Astrocyte of the spinal cord (primary cell): ENCODE results near the gene PRAF2.

ENCODE experiments used
- DNase-seq: peaks from one replicate; pipeline ENCODE4 v3.0.0; 2011; ENCODE audit warnings: low read depth, low spot score
- H3K4me3 ChIP-seq: 2 replicates; pipeline ENCODE4 v1.5.1; 2011; ENCODE audit warnings: low read depth, mild to moderate bottlenecking, low read length, moderate library complexity
- CTCF ChIP-seq: IDR thresholded peaks from 2 replicates; pipeline ENCODE4 v1.5.1; 2012; ENCODE audit warnings: low read depth, mild to moderate bottlenecking, low read length, inconsistent platforms
- in situ Hi-C: cut with HindIII; loops from 2 replicates; pipeline ENCODE4 v1.10.0; 2017; ENCODE audit warnings: low sequenced_read_pairs

Gene PRAF2, protein sequence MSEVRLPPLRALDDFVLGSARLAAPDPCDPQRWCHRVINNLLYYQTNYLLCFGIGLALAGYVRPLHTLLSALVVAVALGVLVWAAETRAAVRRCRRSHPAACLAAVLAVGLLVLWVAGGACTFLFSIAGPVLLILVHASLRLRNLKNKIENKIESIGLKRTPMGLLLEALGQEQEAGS

GRCh38 chrX:49073601-49074575 is at the start of gene PRAF2:
PRAF2 (minus strand) TSS chrX:49074002; CDS start chrX:49073987, 15 bp downstream.
- in situ Hi-C loops: no loop called here
- DNase-seq: peak; percentile 91
- TF ChIP-seq CTCF: no peak
- peak within 1 kb of the TSS; percentile 74 for H3K4me3 ChIP-seq

DNA sequence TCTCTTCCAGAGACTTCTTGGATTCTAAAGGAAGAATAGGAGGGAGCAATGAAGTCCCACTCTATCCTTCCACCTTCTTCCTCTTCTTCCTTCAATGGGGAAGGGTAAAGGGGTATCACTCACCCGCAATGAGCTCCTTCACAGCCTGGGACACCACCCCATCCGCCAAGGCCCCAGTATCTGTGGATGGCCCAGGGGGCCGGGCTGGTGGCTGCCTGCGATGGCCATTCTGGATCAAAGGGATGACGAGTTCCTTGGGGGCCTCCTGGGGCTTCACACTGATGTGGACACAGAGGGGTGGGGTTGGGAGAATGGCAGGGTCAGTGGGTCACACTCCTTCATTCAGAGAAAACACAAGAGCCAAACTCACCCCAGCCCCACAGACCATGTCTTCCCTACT is 48.7 kb upstream of the PRAF2 start:
- DNase-seq: no peak
- peak overlapping the region; percentile 80 for H3K4me3 ChIP-seq
- no peak for TF ChIP-seq CTCF
- in situ Hi-C loops: no loop called here

GRCh38 chrX:49120091-49120490 is 46.3 kb upstream of the PRAF2 start:
- no peak overlapping the region for H3K4me3 ChIP-seq
- no peak for TF ChIP-seq CTCF
- no peak for DNase-seq
- in situ Hi-C loops: no loop called here

DNA sequence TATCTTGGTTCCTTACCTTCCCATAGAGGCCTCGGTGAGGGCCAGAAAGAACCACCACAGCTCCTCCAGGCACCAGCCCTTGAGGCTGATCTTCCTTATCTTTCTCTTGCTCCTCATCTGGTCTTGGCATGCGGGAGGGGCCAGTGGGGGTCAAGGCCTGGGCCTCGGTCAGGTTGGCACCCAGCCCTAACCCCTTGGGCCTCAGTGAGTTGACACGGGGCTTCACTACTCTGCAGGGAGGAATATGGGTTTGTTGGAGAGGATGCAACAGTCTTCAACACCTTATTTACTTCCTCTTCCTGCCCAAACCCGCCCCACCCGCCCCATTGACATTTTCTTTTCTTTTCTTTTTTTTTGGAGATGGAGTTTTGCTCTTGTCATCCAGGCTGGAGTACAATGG is 43.8 kb upstream of the PRAF2 start:
- H3K4me3 ChIP-seq: no peak overlapping the region
- no peak for DNase-seq
- in situ Hi-C loops: no loop called here
- no peak for TF ChIP-seq CTCF

DNA sequence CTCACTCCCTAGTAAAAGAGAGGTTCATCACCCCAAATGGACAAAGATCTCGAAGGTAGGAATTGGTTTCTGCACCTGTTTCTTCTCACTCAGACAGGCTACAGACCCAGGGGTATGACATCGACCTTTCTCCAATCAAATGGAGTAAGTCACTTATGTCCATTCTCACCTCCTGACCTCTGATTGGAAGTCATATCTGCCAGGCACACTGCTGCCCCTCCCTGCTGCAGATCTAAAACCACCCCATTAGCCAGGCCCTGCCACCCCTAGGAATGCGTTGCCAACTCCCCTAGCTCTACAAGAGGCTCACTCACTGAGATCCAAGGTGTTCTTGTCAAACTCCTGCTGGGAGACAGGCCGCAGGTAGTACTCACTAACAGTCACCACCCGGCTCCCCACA is 42.9 kb upstream of the PRAF2 start:
- no peak for DNase-seq
- H3K4me3 ChIP-seq: no peak overlapping the region
- in situ Hi-C loops: no loop called here
- TF ChIP-seq CTCF: no peak

DNA sequence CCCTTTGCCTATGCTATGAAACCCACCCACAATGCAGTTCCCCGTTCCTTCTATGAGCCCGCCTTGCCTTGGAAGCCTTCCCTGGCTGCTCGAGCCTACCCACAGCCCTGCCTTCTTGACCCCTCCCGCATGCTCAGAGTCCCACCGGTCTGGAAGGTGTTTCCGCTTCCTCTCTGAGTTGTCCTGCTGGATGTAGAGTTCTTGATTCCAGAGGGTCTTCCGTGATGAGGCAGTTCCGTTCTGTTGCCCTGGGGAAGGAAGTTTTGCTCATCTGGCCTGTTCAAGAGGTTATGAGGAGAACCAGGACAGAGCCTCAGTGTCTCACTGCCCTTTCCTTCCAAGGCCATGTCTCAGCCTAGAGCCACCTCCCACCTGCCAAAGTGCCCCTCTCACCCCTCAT is 42.3 kb upstream of the PRAF2 start:
- in situ Hi-C loops: no loop called here

More for the DNA sequence above, 42.3 kb upstream of the PRAF2 start:
- no peak for DNase-seq
- no peak for TF ChIP-seq CTCF
- H3K4me3 ChIP-seq: no peak overlapping the region
